DOHH2 (cell line): ENCODE results near the gene HIBADH.

ENCODE experiments used
- H3F3A ChIP-seq: fragments of 200-600 bp; sonication (generic), shearing (Covaris generic); 2 replicates; pipeline ENCODE4 v1.6.0; 2016; ENCODE audit warnings: antibody characterized with exemption, mild to moderate bottlenecking; ENCODE audit not compliant: control insufficient read depth, insufficient read depth
- H3K27ac ChIP-seq: fragments of 200-600 bp; sonication (generic); 2 replicates; pipeline ENCODE4 v1.5.1; 2014; ENCODE audit warnings: low read depth, mild to moderate bottlenecking, low read length, moderate library complexity
- H3K27me3 ChIP-seq: fragments of 200-600 bp; sonication (generic); 2 replicates; pipeline ENCODE4 v1.6.1; 2014; ENCODE audit warnings: mild to moderate bottlenecking, low read length, mixed read lengths; ENCODE audit not compliant: control insufficient read depth
- H3K36me3 ChIP-seq: fragments of 200-600 bp; sonication (generic); 2 replicates; pipeline ENCODE4 v1.6.1; 2014; ENCODE audit warnings: mild to moderate bottlenecking, low read length, moderate library complexity, mixed read lengths; ENCODE audit not compliant: control insufficient read depth
- H3K4me1 ChIP-seq: fragments of 200-600 bp; sonication (generic); 2 replicates; pipeline ENCODE4 v1.6.1; 2014; ENCODE audit warnings: mild to moderate bottlenecking, low read length, mixed read lengths; ENCODE audit not compliant: control insufficient read depth
- H3K4me2 ChIP-seq: fragments of 200-600 bp; sonication (generic); 2 replicates; pipeline ENCODE4 v1.6.0; 2014; ENCODE audit warnings: mild to moderate bottlenecking, low read length, moderate library complexity
- H3K4me3 ChIP-seq: fragments of 200-600 bp; sonication (generic); 2 replicates; pipeline ENCODE4 v1.5.1; 2014; ENCODE audit warnings: mild to moderate bottlenecking, low read length, mixed read lengths
- H3K79me2 ChIP-seq: fragments of 200-600 bp; sonication (generic); 2 replicates; pipeline ENCODE4 v1.6.1; 2014; ENCODE audit warnings: mild to moderate bottlenecking, low read length, mixed read lengths; ENCODE audit not compliant: control insufficient read depth
- H3K9me2 ChIP-seq: fragments of 200-600 bp; sonication (generic); replicated peaks from 2 replicates; pipeline ENCODE4 v1.6.1; 2014; ENCODE audit warnings: mild to moderate bottlenecking, low read length, mixed read lengths; ENCODE audit not compliant: control insufficient read depth
- H3K9me3 ChIP-seq: fragments of 200-600 bp; sonication (generic); 2 replicates; pipeline ENCODE4 v1.6.1; 2014; ENCODE audit warnings: antibody characterized with exemption, low read length, mixed read lengths; ENCODE audit not compliant: control insufficient read depth, insufficient read depth
- H4K20me1 ChIP-seq: fragments of 200-600 bp; sonication (generic); 2 replicates; pipeline ENCODE4 v1.6.0; 2014; ENCODE audit warnings: low read depth, mild to moderate bottlenecking, antibody characterized with exemption, low read length, moderate library complexity; ENCODE audit not compliant: control insufficient read depth, insufficient read depth
- CTCF ChIP-seq: fragments of 200-600 bp; sonication (generic); IDR thresholded peaks from one replicate; pipeline ENCODE4 v1.5.1; 2014; ENCODE audit warnings: antibody characterized with exemption, mild to moderate bottlenecking, low read depth, low read length; ENCODE audit not compliant: poor library complexity, severe bottlenecking
- EZH2phosphoT487 ChIP-seq: fragments of 200-600 bp; sonication (generic); IDR thresholded peaks from 2 replicates; pipeline ENCODE4 v1.6.1; 2017; ENCODE audit warnings: borderline replicate concordance, mild to moderate bottlenecking, antibody characterized with exemption, low read length, moderate library complexity, mixed read lengths

Gene HIBADH

GRCh38 chr7:27635728-27636127 is 27.0 kb downstream of the HIBADH start:
- no peak overlapping the region for H3K4me2 ChIP-seq
- H3K79me2 ChIP-seq = no peaks in the 10 kb centered on the region
- TF ChIP-seq CTCF (no peak), EZH2phosphoT487 (no peak)
- no peaks in the 10 kb centered on the region for H3K27me3 ChIP-seq
- H3F3A ChIP-seq = no peaks in the 10 kb centered on the region
- H3K9me3 ChIP-seq = no peaks in the 10 kb centered on the region
- H4K20me1 ChIP-seq = no peaks in the 10 kb centered on the region
- H3K36me3 ChIP-seq = peaks cover 8% of the 10 kb centered on the region; the same call in 1 of the 2 replicates
- H3K27ac ChIP-seq = no peak overlapping the region
- H3K4me3 ChIP-seq = no peak overlapping the region
- H3K4me1 ChIP-seq = no peaks in the 10 kb centered on the region
- no peaks in the 10 kb centered on the region for H3K9me2 ChIP-seq

GRCh38 chr7:27634671-27635493 is 27.8 kb downstream of the HIBADH start:
- Histone ChIP-seq H3K9me3 (no peaks in the 10 kb centered on the region), H3K4me1 (no peaks in the 10 kb centered on the region), H3K4me2 (no peak overlapping the region), H3K27me3 (no peaks in the 10 kb centered on the region), H3K27ac (no peak overlapping the region), H3K9me2 (no peaks in the 10 kb centered on the region), H4K20me1 (no peaks in the 10 kb centered on the region), H3K4me3 (no peak overlapping the region), H3K79me2 (no peaks in the 10 kb centered on the region), H3F3A (no peaks in the 10 kb centered on the region), H3K36me3 (peaks cover 4% of the 10 kb centered on the region; the same call in 1 of the 2 replicates)
- no peak for TF ChIP-seq CTCF
- TF ChIP-seq EZH2phosphoT487 = no peak

- H3K27me3 ChIP-seq = no peaks in the 10 kb centered on the region
- H3K4me2 ChIP-seq = no peak overlapping the region
- no peaks in the 10 kb centered on the region for H3F3A ChIP-seq
- H3K9me2 ChIP-seq = no peaks in the 10 kb centered on the region
- H3K4me3 ChIP-seq = no peak overlapping the region
- H3K79me2 ChIP-seq = no peaks in the 10 kb centered on the region
- H3K36me3 ChIP-seq = peaks cover 8% of the 10 kb centered on the region
- H3K27ac ChIP-seq = no peak overlapping the region
- H3K9me3 ChIP-seq = no peaks in the 10 kb centered on the region
- H3K4me1 ChIP-seq = no peaks in the 10 kb centered on the region
- H4K20me1 ChIP-seq = no peaks in the 10 kb centered on the region
- no peak for TF ChIP-seq CTCF
- no peak for TF ChIP-seq EZH2phosphoT487
Measured at GRCh38 chr7:27633062-27633461, 29.6 kb downstream of the HIBADH start.
